SK-N-SH treated with all-trans-retinoic acid at 6 μM for 48 hours (cell line): Measurements from ENCODE around the gene LENEP.

Source experiments
- ATAC-seq: fragments of 200-7000 bp; cut with Tn5 transposase; 3 replicates; pipeline ENCODE4 v1.9.1; 2020; ENCODE audit warnings: mild to moderate bottlenecking, moderate library complexity
- ARNTL ChIP-seq: fragments of 450-650 bp; formaldehyde crosslinking; IDR thresholded peaks from 2 replicates; pipeline ENCODE4 v1.5.0; 2020; ENCODE audit warnings: low read depth, mild to moderate bottlenecking, moderate library complexity, borderline replicate concordance
- BACH2 ChIP-seq: fragments of 250-450 bp; sonication (Bioruptor Pico); IDR thresholded peaks from 2 replicates; pipeline ENCODE4 v1.9.0; 2021; ENCODE audit warnings: mild to moderate bottlenecking, borderline replicate concordance
- CSRNP3 ChIP-seq: fragments of 250-450 bp; sonication (Bioruptor Pico); IDR thresholded peaks from 2 replicates; pipeline ENCODE4 v1.5.1; 2021; ENCODE audit warnings: mild to moderate bottlenecking, moderate library complexity
- GLIS3 ChIP-seq: fragments of 250-450 bp; sonication (Bioruptor Pico); IDR thresholded peaks from 2 replicates; pipeline ENCODE4 v1.5.0; 2020; ENCODE audit warnings: mild to moderate bottlenecking, moderate library complexity
- ISL1 ChIP-seq: fragments of 250-450 bp; sonication (Bioruptor Pico); IDR thresholded peaks from 2 replicates; pipeline ENCODE4 v2.1.2; 2022; ENCODE audit warnings: mild to moderate bottlenecking, moderate library complexity
- PATZ1 ChIP-seq: fragments of 250-450 bp; sonication (Bioruptor Pico); IDR thresholded peaks from 2 replicates; pipeline ENCODE4 v1.8.0; 2020; ENCODE audit warnings: mild to moderate bottlenecking, moderate library complexity, borderline replicate concordance
- PPARA ChIP-seq: fragments of 250-450 bp; sonication (Bioruptor Pico); IDR thresholded peaks from 2 replicates; pipeline ENCODE4 v1.5.0; 2020; ENCODE audit warnings: mild to moderate bottlenecking, borderline replicate concordance
- RARB ChIP-seq: fragments of 250-450 bp; sonication (Bioruptor Pico); IDR thresholded peaks from 2 replicates; pipeline ENCODE4 v1.8.0; 2021; ENCODE audit warnings: mild to moderate bottlenecking, moderate library complexity
- SNAI2 ChIP-seq: fragments of 250-450 bp; sonication (Bioruptor Pico); IDR thresholded peaks from 2 replicates; pipeline ENCODE4 v1.5.0; 2020; ENCODE audit warnings: mild to moderate bottlenecking, moderate library complexity
- TCF4 ChIP-seq: fragments of 250-450 bp; sonication (Bioruptor Pico); IDR thresholded peaks from 2 replicates; pipeline ENCODE4 v1.8.0; 2021; ENCODE audit warnings: mild to moderate bottlenecking, moderate library complexity, borderline replicate concordance
- TOX ChIP-seq: fragments of 250-450 bp; sonication (Bioruptor Pico); IDR thresholded peaks from 2 replicates; pipeline ENCODE4 v1.8.0; 2021; ENCODE audit warnings: mild to moderate bottlenecking, moderate library complexity, borderline replicate concordance
- TSHZ2 ChIP-seq: fragments of 250-450 bp; sonication (Bioruptor Pico); IDR thresholded peaks from 2 replicates; pipeline ENCODE4 v1.5.0; 2020; ENCODE audit warnings: mild to moderate bottlenecking, moderate library complexity
- ZC3H10 ChIP-seq: fragments of 250-450 bp; sonication (Bioruptor Pico); IDR thresholded peaks from 2 replicates; pipeline ENCODE4 v1.5.1; 2021; ENCODE audit warnings: mild to moderate bottlenecking, moderate library complexity
- ZFP3 ChIP-seq: fragments of 250-450 bp; sonication (Bioruptor Pico); IDR thresholded peaks from 2 replicates; pipeline ENCODE4 v1.5.0; 2020; ENCODE audit warnings: mild to moderate bottlenecking, moderate library complexity
- ZFP30 ChIP-seq: fragments of 450-650 bp; formaldehyde crosslinking; IDR thresholded peaks from 2 replicates; pipeline ENCODE4 v1.5.0; 2022; ENCODE audit warnings: mild to moderate bottlenecking, moderate library complexity
- ZNF565 ChIP-seq: fragments of 450-650 bp; formaldehyde crosslinking; conservative IDR thresholded peaks from 2 replicates; pipeline ENCODE4 v1.5.0; 2020; ENCODE audit warnings: low read depth, mild to moderate bottlenecking, moderate library complexity
- ZNF70 ChIP-seq: fragments of 450-650 bp; formaldehyde crosslinking; IDR thresholded peaks from 2 replicates; pipeline ENCODE4 v1.5.0; 2020; ENCODE audit warnings: mild to moderate bottlenecking, moderate library complexity
- TF ChIP-seq, protein P1 (sequence below): fragments of 250-450 bp; sonication (Bioruptor Pico); IDR thresholded peaks from 2 replicates; pipeline ENCODE4 v1.8.0; 2021; ENCODE audit warnings: low read depth, mild to moderate bottlenecking, moderate library complexity, borderline replicate concordance
- TF ChIP-seq, protein P2 (sequence below): fragments of 250-450 bp; sonication (Bioruptor Pico); IDR thresholded peaks from 2 replicates; pipeline ENCODE4 v1.5.1; 2020; ENCODE audit warnings: low read depth, mild to moderate bottlenecking, moderate library complexity

The LENEP gene

GRCh38 chr1:154970631-154971340, 22.6 kb upstream of the LENEP start, which contains the start of gene SHC1:
TSS of gene SHC1 (minus strand) at chr1:154970747. CDS start at chr1:154970526, 221 bp downstream.
- TF ChIP-seq ZFP30 (CRISPR knock-in tag) (no peak), ZFP3 (no peak), SNAI2 (CRISPR knock-in tag) (no peak), CSRNP3 (no peak), PATZ1 (peak; percentile 80), ARNTL (no peak), ZNF70 (CRISPR knock-in tag) (no peak)
- TF ChIP-seq, protein P1, sequence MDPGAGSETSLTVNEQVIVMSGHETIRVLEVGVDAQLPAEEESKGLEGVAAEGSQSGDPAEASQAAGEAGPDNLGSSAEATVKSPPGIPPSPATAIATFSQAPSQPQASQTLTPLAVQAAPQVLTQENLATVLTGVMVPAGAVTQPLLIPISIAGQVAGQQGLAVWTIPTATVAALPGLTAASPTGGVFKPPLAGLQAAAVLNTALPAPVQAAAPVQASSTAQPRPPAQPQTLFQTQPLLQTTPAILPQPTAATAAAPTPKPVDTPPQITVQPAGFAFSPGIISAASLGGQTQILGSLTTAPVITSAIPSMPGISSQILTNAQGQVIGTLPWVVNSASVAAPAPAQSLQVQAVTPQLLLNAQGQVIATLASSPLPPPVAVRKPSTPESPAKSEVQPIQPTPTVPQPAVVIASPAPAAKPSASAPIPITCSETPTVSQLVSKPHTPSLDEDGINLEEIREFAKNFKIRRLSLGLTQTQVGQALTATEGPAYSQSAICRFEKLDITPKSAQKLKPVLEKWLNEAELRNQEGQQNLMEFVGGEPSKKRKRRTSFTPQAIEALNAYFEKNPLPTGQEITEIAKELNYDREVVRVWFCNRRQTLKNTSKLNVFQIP (CRISPR knock-in tag) = no peak
- TF ChIP-seq, protein P2, sequence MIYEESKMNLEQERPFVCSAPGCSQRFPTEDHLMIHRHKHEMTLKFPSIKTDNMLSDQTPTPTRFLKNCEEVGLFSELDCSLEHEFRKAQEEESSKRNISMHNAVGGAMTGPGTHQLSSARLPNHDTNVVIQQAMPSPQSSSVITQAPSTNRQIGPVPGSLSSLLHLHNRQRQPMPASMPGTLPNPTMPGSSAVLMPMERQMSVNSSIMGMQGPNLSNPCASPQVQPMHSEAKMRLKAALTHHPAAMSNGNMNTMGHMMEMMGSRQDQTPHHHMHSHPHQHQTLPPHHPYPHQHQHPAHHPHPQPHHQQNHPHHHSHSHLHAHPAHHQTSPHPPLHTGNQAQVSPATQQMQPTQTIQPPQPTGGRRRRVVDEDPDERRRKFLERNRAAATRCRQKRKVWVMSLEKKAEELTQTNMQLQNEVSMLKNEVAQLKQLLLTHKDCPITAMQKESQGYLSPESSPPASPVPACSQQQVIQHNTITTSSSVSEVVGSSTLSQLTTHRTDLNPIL = no peak
- peak; percentile 73 for ATAC-seq

- TF ChIP-seq ISL1 (no peak), ZFP3 (no peak), ZC3H10 (no peak), BACH2 (CRISPR knock-in tag) (no peak), TCF4 (CRISPR knock-in tag) (no peak), TOX (no peak), PPARA (CRISPR knock-in tag) (no peak), CSRNP3 (no peak), ZFP30 (CRISPR knock-in tag) (no peak), ZNF70 (CRISPR knock-in tag) (no peak), ARNTL (no peak), ZNF565 (CRISPR knock-in tag) (no peak), GLIS3 (no peak), SNAI2 (CRISPR knock-in tag) (no peak)
- TF ChIP-seq, protein P1 (CRISPR knock-in tag) = no peak
- TF ChIP-seq, protein P2 = no peak
- ATAC-seq = no peak
Measured at GRCh38 chr1:154971341-154971998, 21.9 kb upstream of the LENEP start.

DNA sequence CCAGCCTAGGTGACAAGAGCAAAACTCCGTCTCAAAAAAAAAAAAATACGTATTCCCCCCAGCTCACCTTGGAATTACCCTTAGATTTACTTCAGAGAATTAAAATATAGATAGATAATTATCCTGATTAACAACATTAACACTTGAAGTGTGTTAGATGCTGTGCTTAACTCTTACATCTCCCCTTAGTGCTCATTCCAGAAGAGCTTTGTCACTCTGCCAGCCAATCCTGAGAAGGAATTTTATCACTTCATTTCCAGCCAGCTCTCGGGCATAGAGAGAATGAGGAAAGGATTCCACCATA, 21.2 kb upstream of the LENEP start:
- ATAC-seq = no peak
- TF ChIP-seq, protein P1 (CRISPR knock-in tag) = no peak
- no peak for TF ChIP-seq CSRNP3
- no peak for TF ChIP-seq TSHZ2 (CRISPR knock-in tag)
- no peak for TF ChIP-seq SNAI2 (CRISPR knock-in tag)
- TF ChIP-seq ZFP3 = no peak
- TF ChIP-seq RARB = no peak
